Measurements from ENCODE around the gene CTSD. TPM values are rescaled to one million over a fixed set of nuclear protein-coding genes. Genes with fewer than 3 reads are reported as not detected.
A peak's percentile ranks its signal among the peaks of the same experiment; 100 is the strongest.

CTSD gene
- total RNA-seq, 1 donor from 2014 or later: 224 TPM

DNA sequence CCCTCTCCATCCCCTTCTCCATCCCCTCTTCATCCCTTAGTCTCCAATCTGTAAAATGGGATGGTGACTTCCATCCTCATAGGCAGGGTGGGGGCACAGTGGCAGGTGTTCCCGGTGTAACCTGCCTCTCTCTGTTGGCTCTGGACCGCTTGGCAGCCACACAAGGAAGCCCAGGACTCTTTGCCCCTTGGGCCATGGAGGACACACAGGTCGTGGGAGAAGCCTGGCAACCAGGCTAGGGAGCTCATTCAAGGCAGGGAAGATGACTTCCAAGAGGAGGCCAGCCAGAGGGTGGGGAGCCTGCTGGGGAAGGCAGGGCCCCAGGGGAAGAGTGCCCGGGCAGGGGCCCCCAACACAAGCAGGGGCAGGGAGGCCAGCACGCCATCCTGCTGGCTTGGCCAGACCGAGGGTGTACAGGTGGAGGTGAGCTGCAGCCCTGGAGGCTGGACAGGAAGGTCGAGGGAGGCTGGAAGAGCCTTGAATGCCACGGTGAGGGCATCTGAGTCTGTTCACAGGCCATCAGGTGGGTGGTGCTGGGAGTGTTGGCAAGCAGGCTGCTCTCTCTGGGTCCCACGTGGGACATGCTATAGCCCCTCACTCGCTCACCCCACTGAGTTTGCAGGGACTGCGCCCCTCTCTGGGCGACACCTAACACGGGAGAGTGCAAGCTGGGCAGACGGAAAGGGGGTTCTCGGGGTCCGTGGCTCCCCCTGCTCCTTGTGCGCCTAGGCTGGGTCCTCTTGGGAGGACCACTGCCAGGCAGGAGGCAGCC lies 15.5 kb upstream of the CTSD start:
- H3K36me3 Mint-ChIP-seq (ENCODE audit: low read depth, unreplicated experiment): no peaks in the 10 kb centered on the region
- H3K27ac Mint-ChIP-seq (ENCODE audit: unreplicated experiment): no peak overlapping the region
- H3K9me3 Mint-ChIP-seq (ENCODE audit: unreplicated experiment): no peaks in the 10 kb centered on the region
- H3K4me3 Mint-ChIP-seq (ENCODE audit: unreplicated experiment): no peak overlapping the region
- no peak for TF ChIP-seq CTCF (IDR thresholded peaks at IDR 0.05; ENCODE audit: unreplicated experiment)
- H3K4me1 Mint-ChIP-seq (ENCODE audit: unreplicated experiment): peaks cover 8% of the 10 kb centered on the region
- DNase-seq (ENCODE audit: low spot score): no peak
- H3K27me3 Mint-ChIP-seq (ENCODE audit: unreplicated experiment): peaks cover 19% of the 10 kb centered on the region

- Mint-ChIP-seq H3K4me1 (ENCODE audit: unreplicated experiment) (peaks cover 8% of the 10 kb centered on the region), H3K36me3 (ENCODE audit: low read depth, unreplicated experiment) (no peaks in the 10 kb centered on the region), H3K9me3 (ENCODE audit: unreplicated experiment) (no peaks in the 10 kb centered on the region), H3K4me3 (ENCODE audit: unreplicated experiment) (no peak overlapping the region), H3K27me3 (ENCODE audit: unreplicated experiment) (peaks cover 21% of the 10 kb centered on the region), H3K27ac (ENCODE audit: unreplicated experiment) (no peak overlapping the region)
- no peak for TF ChIP-seq CTCF (IDR thresholded peaks at IDR 0.05; ENCODE audit: unreplicated experiment)
- no peak for DNase-seq (ENCODE audit: low spot score)
Measured at GRCh38 chr11:1778141-1778911, 14.6 kb upstream of the CTSD start.

- no peak for TF ChIP-seq CTCF (IDR thresholded peaks at IDR 0.05; ENCODE audit: unreplicated experiment)
- Mint-ChIP-seq H3K36me3 (ENCODE audit: low read depth, unreplicated experiment) (no peaks in the 10 kb centered on the region), H3K9me3 (ENCODE audit: unreplicated experiment) (no peaks in the 10 kb centered on the region), H3K4me3 (ENCODE audit: unreplicated experiment) (no peak overlapping the region), H3K27me3 (ENCODE audit: unreplicated experiment) (peaks cover 20% of the 10 kb centered on the region), H3K4me1 (ENCODE audit: unreplicated experiment) (peaks cover 8% of the 10 kb centered on the region), H3K27ac (ENCODE audit: unreplicated experiment) (no peak overlapping the region)
- no peak for DNase-seq (ENCODE audit: low spot score)
Measured at GRCh38 chr11:1777737-1778136, 14.0 kb upstream of the CTSD start.

DNA sequence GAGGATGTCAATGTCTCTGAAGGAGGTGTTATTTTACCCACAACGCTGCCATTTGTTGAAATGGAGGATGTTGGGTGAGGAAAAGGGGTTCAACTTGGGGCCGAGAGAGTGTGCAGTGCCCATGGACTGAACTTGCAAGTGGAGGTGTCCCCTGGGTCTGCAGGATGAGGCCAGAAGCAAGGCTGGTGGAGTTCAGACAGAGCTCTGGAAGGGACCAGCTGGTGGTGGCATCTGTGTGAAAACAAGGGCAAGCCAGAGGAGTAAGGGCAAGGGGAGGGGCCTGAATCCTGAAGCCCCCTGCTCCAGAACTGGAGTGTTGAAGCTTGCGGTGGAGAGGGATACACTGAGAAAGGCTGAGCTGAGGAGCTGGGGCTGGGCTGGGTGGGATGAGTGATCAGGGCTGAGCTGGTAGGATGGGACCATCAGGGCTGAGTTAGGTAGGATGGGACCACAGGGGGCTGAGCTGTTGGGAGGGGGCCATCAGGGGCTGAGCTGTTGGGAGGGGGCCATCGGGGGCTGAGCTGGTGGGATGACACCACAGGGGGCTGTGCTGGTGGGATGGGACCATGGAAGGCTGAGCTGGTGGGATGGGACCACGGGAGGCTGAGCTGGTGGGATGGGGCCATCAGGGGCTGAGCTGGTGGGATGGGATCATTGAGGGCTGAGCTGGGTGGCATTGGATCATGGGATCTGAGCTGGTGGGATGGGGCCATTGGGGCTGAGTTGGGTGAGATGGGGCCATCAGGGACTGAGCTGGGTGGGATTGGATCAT lies 13.4 kb upstream of the CTSD start:
- TF ChIP-seq CTCF (IDR thresholded peaks at IDR 0.05; ENCODE audit: unreplicated experiment): no peak
- H3K9me3 Mint-ChIP-seq (ENCODE audit: unreplicated experiment): no peaks in the 10 kb centered on the region
- H3K4me1 Mint-ChIP-seq (ENCODE audit: unreplicated experiment): peaks cover 11% of the 10 kb centered on the region
- no peak for DNase-seq (ENCODE audit: low spot score)
- peaks cover 19% of the 10 kb centered on the region for H3K27me3 Mint-ChIP-seq (ENCODE audit: unreplicated experiment)
- H3K36me3 Mint-ChIP-seq (ENCODE audit: low read depth, unreplicated experiment): no peaks in the 10 kb centered on the region
- H3K27ac Mint-ChIP-seq (ENCODE audit: unreplicated experiment): no peak overlapping the region
- H3K4me3 Mint-ChIP-seq (ENCODE audit: unreplicated experiment): peak overlapping the region; percentile 23
